Lung (tissue), 12 donors: Measurements from ENCODE around the gene IGFBP5. TPM values are rescaled to one million over a fixed set of nuclear protein-coding genes. Genes with fewer than 3 reads are reported as not detected.

Source experiments
- ATAC-seq: fragments of 200-7000 bp; cut with Tn5 transposase; one replicate; pipeline ENCODE4 v1.9.1; 2020; ENCODE audit warnings: moderate number of reproducible peaks; ENCODE audit not compliant: insufficient read depth, low FRiP score
- DNase-seq, 3 donors: peaks; one replicate each; pipeline ENCODE4 v3.0.0-alpha.2; 2013 to 2017
- H3K27ac ChIP-seq, 2 donors: one replicate each; pipeline ENCODE4 v1.5.1; 2013; ENCODE audit warnings: mild to moderate bottlenecking in 2 of 2, moderate library complexity in 2 of 2, control low read depth in 1 of 2, inconsistent platforms in 1 of 2, low read depth in 1 of 2, low read length in 1 of 2
- H3K27me3 ChIP-seq, 3 donors: one replicate each; pipeline ENCODE4 v1.5.1; 2013; ENCODE audit warnings: low read length in 2 of 3; ENCODE audit not compliant: control insufficient read depth in 3 of 3, insufficient read depth in 3 of 3
- H3K36me3 ChIP-seq, 4 donors: one replicate each; pipeline ENCODE4 v1.5.1; 2013; ENCODE audit warnings: low read length in 4 of 4, mild to moderate bottlenecking in 1 of 4, moderate library complexity in 1 of 4; ENCODE audit not compliant: control insufficient read depth in 4 of 4, insufficient read depth in 4 of 4
- H3K4me1 ChIP-seq, 5 donors: one replicate each; pipeline ENCODE4 v1.5.1; 2013; ENCODE audit warnings: low read length in 5 of 5, mild to moderate bottlenecking in 2 of 5, moderate library complexity in 1 of 5; ENCODE audit not compliant: control insufficient read depth in 5 of 5, insufficient read depth in 5 of 5
- H3K4me3 ChIP-seq: one replicate; pipeline ENCODE4 v1.5.1; 2013; ENCODE audit warnings: mild to moderate bottlenecking, control low read depth, moderate library complexity
- H3K9ac ChIP-seq, 2 donors: one replicate each; pipeline ENCODE4 v1.5.1; 2013; ENCODE audit warnings: low read length in 2 of 2, control low read depth in 1 of 2; ENCODE audit not compliant: insufficient read depth in 1 of 2
- H3K9me3 ChIP-seq, 4 donors: one replicate each; pipeline ENCODE4 v1.5.1; 2013; ENCODE audit warnings: low read length in 3 of 4, mild to moderate bottlenecking in 1 of 4, moderate library complexity in 1 of 4; ENCODE audit not compliant: control insufficient read depth in 4 of 4, insufficient read depth in 3 of 4
- CTCF ChIP-seq: IDR thresholded peaks from 2 replicates; pipeline ENCODE4 v1.5.1; 2012; ENCODE audit warnings: mild to moderate bottlenecking; ENCODE audit errors: control extremely low read depth, extremely low read depth
- WGBS, 2 donors: extraction: QIAGEN DNeasy Blood & Tissue Kit; methylation state at CpG; one replicate each; pipeline ENCODE4 v1.1.7; 2013; 5-methylcytosine and 5-hydroxymethylcytosine counted together
- polyA plus RNA-seq, 2 donors: library from polyadenylated mRNA; stranded (reverse); fragments of 200-250 nt; gene quantifications; one replicate each; pipeline ENCODE4 v1.2.1, GENCODE V29; 2013
- total RNA-seq, 2 donors: library from RNA; depleted of rRNA in 1 of 2; stranded (reverse); fragments of >200 nt in 1 of 2; gene quantifications; one replicate each; pipeline ENCODE4 v1.2.1, GENCODE V29; 2014 to 2021
- donor health status: control.
- donor health status: control.
- donor health status: Bipolar disorder and iron deficiency.
- donor health status: healthy.
- donor health status: DM: yes; HTN: yes; CAD: no.

The IGFBP5 gene
- total and polyA plus RNA-seq, 4 donors = 22.2 to 196 (median 86.8) TPM

GRCh38 chr2:216698895-216699294 lies 3.5 kb upstream of the IGFBP5 start:
- Histone ChIP-seq H3K27me3 (no peaks in the 10 kb centered on the region), H3K4me3 (no peak overlapping the region), H3K27ac (no peak overlapping the region), H3K36me3 (no peaks in the 10 kb centered on the region), H3K9me3 (no peaks in the 10 kb centered on the region), H3K9ac (no peak overlapping the region), H3K4me1 (peaks cover 0 to 65% (median 20%) of the 10 kb centered on the region in 5 donors)
- ATAC-seq (no peak), DNase-seq (peak; percentile 49 to 89 (median 82))
- peak; percentile 65 for TF ChIP-seq CTCF
- 13 to 28% methylated on average over 5 of the region's 5 CpGs for WGBS, 2 donors

GRCh38 chr2:216698293-216698692 lies 2.9 kb upstream of the IGFBP5 start:
- TF ChIP-seq CTCF = no peak
- DNase-seq (peak in 1 of 3 donors; percentile 27), ATAC-seq (no peak)
- 34 to 36% methylated on average over 6 of the region's 6 CpGs for WGBS, 2 donors
- no peaks in the 10 kb centered on the region for H3K36me3 ChIP-seq
- H3K4me3 ChIP-seq = no peak overlapping the region
- H3K4me1 ChIP-seq = peaks cover 0 to 69% (median 20%) of the 10 kb centered on the region in 5 donors
- H3K27me3 ChIP-seq = no peaks in the 10 kb centered on the region
- no peak overlapping the region for H3K27ac ChIP-seq
- no peaks in the 10 kb centered on the region for H3K9me3 ChIP-seq
- H3K9ac ChIP-seq = no peak overlapping the region

- Histone ChIP-seq H3K27ac (no peak overlapping the region), H3K4me1 (peaks cover 0 to 76% (median 20%) of the 10 kb centered on the region in 5 donors), H3K4me3 (no peak overlapping the region), H3K36me3 (no peaks in the 10 kb centered on the region), H3K27me3 (no peaks in the 10 kb centered on the region), H3K9me3 (no peaks in the 10 kb centered on the region), H3K9ac (no peak overlapping the region)
- TF ChIP-seq CTCF = no peak
- DNase-seq (peak in 2 of 3 donors; percentile 79 to 82), ATAC-seq (no peak)
- WGBS, 2 donors = 39 to 41% methylated on average over 7 of the region's 7 CpGs
These were observed 1.6 kb upstream of the IGFBP5 start for GRCh38 chr2:216696751-216697560.
